GM23338 (cell line): Measurements from ENCODE around the gene RGL1. TPM values are rescaled to one million over a fixed set of nuclear protein-coding genes. Genes with fewer than 3 reads are reported as not detected.

ENCODE experiments used
- ATAC-seq: fragments of 200-7000 bp; cut with Tn5 transposase; 3 replicates; pipeline ENCODE4 v1.9.1; 2020
- DNase-seq: peaks from one replicate; pipeline ENCODE4 v3.0.0-alpha.2; 2015; ENCODE audit warnings: low spot score
- H2AFZ ChIP-seq: fragments of 200-600 bp; sonication (generic); 2 replicates; pipeline ENCODE4 v1.8.0; 2016; ENCODE audit warnings: antibody characterized with exemption, mild to moderate bottlenecking, moderate library complexity
- H3F3A ChIP-seq: fragments of 200-600 bp; sonication (generic); replicated peaks from 2 replicates; pipeline ENCODE4 v1.8.0; 2017; ENCODE audit warnings: antibody characterized with exemption, mixed run types, low read depth
- H3K27ac ChIP-seq: fragments of 200-600 bp; sonication (generic); 2 replicates; pipeline ENCODE4 v1.6.1; 2016; ENCODE audit warnings: low read depth
- H3K27me3 ChIP-seq: fragments of 200-600 bp; sonication (generic); 2 replicates; pipeline ENCODE4 v1.8.0; 2016; ENCODE audit warnings: mild to moderate bottlenecking, mixed run types, moderate library complexity; ENCODE audit not compliant: insufficient read depth
- H3K36me3 ChIP-seq: fragments of 200-600 bp; sonication (generic); 2 replicates; pipeline ENCODE4 v1.8.0; 2016; ENCODE audit warnings: mild to moderate bottlenecking; ENCODE audit not compliant: insufficient read depth
- H3K4me1 ChIP-seq: fragments of 200-600 bp; sonication (generic); 2 replicates; pipeline ENCODE4 v1.8.0; 2016; ENCODE audit warnings: mild to moderate bottlenecking, moderate library complexity; ENCODE audit not compliant: insufficient read depth
- H3K4me2 ChIP-seq: fragments of 200-600 bp; sonication (generic); 2 replicates; pipeline ENCODE4 v1.7.1; 2017; ENCODE audit warnings: mixed run types
- H3K4me3 ChIP-seq: fragments of 200-600 bp; sonication (generic); 2 replicates; pipeline ENCODE4 v1.6.1; 2016; ENCODE audit warnings: mixed run types
- H3K79me2 ChIP-seq: fragments of 200-600 bp; sonication (generic); replicated peaks from 2 replicates; pipeline ENCODE4 v1.8.0; 2017; ENCODE audit warnings: mild to moderate bottlenecking; ENCODE audit not compliant: insufficient read depth
- H3K9me2 ChIP-seq: fragments of 200-600 bp; sonication (generic); 2 replicates; pipeline ENCODE4 v1.8.0; 2017; ENCODE audit not compliant: insufficient read depth
- H4K20me1 ChIP-seq: fragments of 200-600 bp; sonication (generic); replicated peaks from 2 replicates; pipeline ENCODE4 v1.8.0; 2017; ENCODE audit warnings: mild to moderate bottlenecking; ENCODE audit not compliant: insufficient read depth
- H3K27ac Mint-ChIP-seq: 2 replicates; pipeline ENCODE4 v1.8.0; 2020; ENCODE audit warnings: inconsistent platforms, mild to moderate bottlenecking, moderate library complexity, mixed read lengths
- H3K27me3 Mint-ChIP-seq: 3 replicates; pipeline ENCODE4 v1.8.0; 2022; ENCODE audit warnings: low read depth, mild to moderate bottlenecking, moderate library complexity, mixed read lengths, inconsistent platforms; ENCODE audit not compliant: insufficient read depth, poor library complexity
- H3K36me3 Mint-ChIP-seq: 3 replicates; pipeline ENCODE4 v1.8.0; 2021; ENCODE audit warnings: low read depth, mild to moderate bottlenecking, inconsistent platforms, moderate library complexity, mixed read lengths
- H3K4me1 Mint-ChIP-seq: 3 replicates; pipeline ENCODE4 v1.8.0; 2020; ENCODE audit warnings: mild to moderate bottlenecking, inconsistent platforms, mixed read lengths
- H3K4me3 Mint-ChIP-seq: 3 replicates; pipeline ENCODE4 v1.8.0; 2021; ENCODE audit warnings: moderate library complexity, mild to moderate bottlenecking, inconsistent platforms, mixed read lengths
- H3K9me3 Mint-ChIP-seq: 3 replicates; pipeline ENCODE4 v1.8.0; 2020; ENCODE audit warnings: moderate library complexity, mild to moderate bottlenecking, inconsistent platforms, mixed read lengths
- CREB1 ChIP-seq: fragments of 250-450 bp; sonication (Bioruptor Pico); IDR thresholded peaks from 2 replicates; pipeline ENCODE4 v1.5.0; 2020; ENCODE audit warnings: low read depth, mild to moderate bottlenecking, moderate library complexity
- ETS1 ChIP-seq: IDR thresholded peaks from 2 replicates; pipeline ENCODE4 v1.6.1; 2016; ENCODE audit warnings: antibody characterized with exemption
- EZH2 ChIP-seq: fragments of 200-600 bp; sonication (generic); IDR thresholded peaks from one replicate; pipeline ENCODE4 v1.8.0; 2017; ENCODE audit warnings: antibody characterized with exemption, mild to moderate bottlenecking, low read depth; ENCODE audit not compliant: unreplicated experiment
- EZH2phosphoT487 ChIP-seq: fragments of 200-600 bp; sonication (generic); IDR thresholded peaks from one replicate; pipeline ENCODE4 v1.8.1; 2018; ENCODE audit warnings: antibody characterized with exemption; ENCODE audit not compliant: unreplicated experiment
- JUNB ChIP-seq: IDR thresholded peaks from one replicate; pipeline ENCODE4 v1.6.1; 2016; ENCODE audit warnings: antibody characterized with exemption; ENCODE audit not compliant: unreplicated experiment
- NANOG ChIP-seq: IDR thresholded peaks from 2 replicates; pipeline ENCODE4 v1.6.1; 2016; ENCODE audit warnings: antibody characterized with exemption, borderline replicate concordance
- POLR2AphosphoS5 ChIP-seq: IDR thresholded peaks from 2 replicates; pipeline ENCODE4 v1.6.1; 2016; ENCODE audit warnings: antibody characterized with exemption, low read depth
- REST ChIP-seq: IDR thresholded peaks from one replicate; pipeline ENCODE4 v1.6.1; 2018; ENCODE audit warnings: antibody characterized with exemption; ENCODE audit not compliant: unreplicated experiment
- STAT1 ChIP-seq: IDR thresholded peaks from one replicate; pipeline ENCODE4 v1.6.1; 2016; ENCODE audit warnings: antibody characterized with exemption; ENCODE audit not compliant: unreplicated experiment
- ZNF114 ChIP-seq: fragments of 250-450 bp; sonication (Bioruptor Pico); IDR thresholded peaks from 2 replicates; pipeline ENCODE4 v1.5.0; 2020; ENCODE audit warnings: mild to moderate bottlenecking, moderate library complexity
- ZNF331 ChIP-seq: fragments of 250-450 bp; sonication (Bioruptor Pico); IDR thresholded peaks from 2 replicates; pipeline ENCODE4 v1.5.0; 2020; ENCODE audit warnings: low read depth, mild to moderate bottlenecking, moderate library complexity
- ZNF462 ChIP-seq: fragments of 250-450 bp; sonication (Bioruptor Pico); IDR thresholded peaks from 2 replicates; pipeline ENCODE4 v1.5.0; 2020; ENCODE audit warnings: mild to moderate bottlenecking, moderate library complexity
- polyA plus RNA-seq: library from polyadenylated mRNA; unstranded; fragments of >200 nt; fragmentation: Nextera tagmentation; extraction: Ambion mirVana; gene quantifications from 2 replicates; pipeline ENCODE4 v1.2.1, GENCODE V29; 2016
- total RNA-seq: library from RNA; depleted of rRNA; stranded (reverse); fragments of >200 nt; shearing (Covaris generic); gene quantifications from 2 replicates; pipeline ENCODE4 v1.2.3, GENCODE V29; 2014

The RGL1 gene
- total and polyA plus RNA-seq, 2 experiments from 2014 or later: 0.91 to 2.6 TPM

GRCh38 chr1:183926983-183927382, 122.1 kb downstream of the RGL1 start:
- Histone ChIP-seq H4K20me1 (no peaks in the 10 kb centered on the region; the same call in 1 of the 2 replicates), H3K9me2 (no peaks in the 10 kb centered on the region), H2AFZ (no peak overlapping the region), H3K27ac (no peak overlapping the region), H3K27me3 (no peaks in the 10 kb centered on the region), H3F3A (no peaks in the 10 kb centered on the region), H3K79me2 (no peaks in the 10 kb centered on the region), H3K4me1 (no peaks in the 10 kb centered on the region), H3K36me3 (no peaks in the 10 kb centered on the region; the same call in 1 of the 2 replicates), H3K4me3 (no peak overlapping the region), H3K4me2 (no peak overlapping the region)
- no peaks in the 10 kb centered on the region for H3K9me3 Mint-ChIP-seq
- no peaks in the 10 kb centered on the region; the same call in 1 of the 3 replicates for H3K36me3 Mint-ChIP-seq
- H3K4me3 Mint-ChIP-seq: no peak overlapping the region
- H3K27ac Mint-ChIP-seq: no peak overlapping the region
- H3K4me1 Mint-ChIP-seq: no peaks in the 10 kb centered on the region; the same call in 2 of the 3 replicates
- DNase-seq (no peak), ATAC-seq (no peak)
- peaks cover 2% of the 10 kb centered on the region for H3K27me3 Mint-ChIP-seq
- TF ChIP-seq ZNF331 (CRISPR knock-in tag) (no peak), REST (no peak), EZH2phosphoT487 (no peak), ZNF462 (CRISPR knock-in tag) (no peak), JUNB (no peak), ETS1 (no peak), EZH2 (no peak), POLR2AphosphoS5 (no peak), STAT1 (no peak), NANOG (no peak), CREB1 (CRISPR knock-in tag) (no peak), ZNF114 (CRISPR knock-in tag) (no peak)
